ENCODE data around the gene USP6NL.

- TF ChIP-seq MAX (CRISPR knock-in tag; IDR thresholded peaks at IDR 0.05) (no peak), KAT7 (CRISPR knock-in tag; IDR thresholded peaks at IDR 0.05; ENCODE audit: borderline replicate concordance) (no peak)
Observed at GRCh38 chr10:11654659-11655058, 43.2 kb upstream of the USP6NL start.
